ENCODE data around the gene CKMT1A.
"Not testable (repeated sequence)": the region's sequence is repeated elsewhere in the genome, so short reads cannot be mapped to it uniquely, and the experiment has no call there.

Gene CKMT1A

GRCh38 chr15:43693148-43694022 is at the start of gene CKMT1A:
Gene CKMT1A, plus strand, starts transcription at chr15:43693859. Its CDS starts 192 bp downstream, at chr15:43694051.
- not testable (repeated sequence) for DNase-seq (ENCODE audit: low read depth)

- DNase-seq (ENCODE audit: low read depth): no peak
These were observed 44.8 kb upstream of the CKMT1A start, which contains the start of gene CATSPER2 for GRCh38 chr15:43648649-43649429. Gene CATSPER2, minus strand, starts transcription at chr15:43648844. Its CDS starts 783 bp downstream, at chr15:43648061.

GRCh38 chr15:43649430-43649926 is 44.2 kb upstream of the CKMT1A start:
- DNase-seq (ENCODE audit: low read depth): not testable (repeated sequence)

- DNase-seq (ENCODE audit: low read depth): not testable (repeated sequence)
These were observed 33.9 kb upstream of the CKMT1A start for GRCh38 chr15:43659727-43660126.

GRCh38 chr15:43662293-43662692 is 31.4 kb upstream of the CKMT1A start:
- DNase-seq (ENCODE audit: low read depth): not testable (repeated sequence)

- not testable (repeated sequence) for DNase-seq (ENCODE audit: low read depth)
These were observed 30.3 kb upstream of the CKMT1A start for GRCh38 chr15:43663333-43663732.

GRCh38 chr15:43666177-43666576 is 27.5 kb upstream of the CKMT1A start:
- not testable (repeated sequence) for DNase-seq (ENCODE audit: low read depth)

GRCh38 chr15:43674175-43674574 is 19.5 kb upstream of the CKMT1A start:
- DNase-seq (ENCODE audit: low read depth): not testable (repeated sequence)

- DNase-seq (ENCODE audit: low read depth): not testable (repeated sequence)
These were observed 3.9 kb upstream of the CKMT1A start for GRCh38 chr15:43689604-43690301.

DNA sequence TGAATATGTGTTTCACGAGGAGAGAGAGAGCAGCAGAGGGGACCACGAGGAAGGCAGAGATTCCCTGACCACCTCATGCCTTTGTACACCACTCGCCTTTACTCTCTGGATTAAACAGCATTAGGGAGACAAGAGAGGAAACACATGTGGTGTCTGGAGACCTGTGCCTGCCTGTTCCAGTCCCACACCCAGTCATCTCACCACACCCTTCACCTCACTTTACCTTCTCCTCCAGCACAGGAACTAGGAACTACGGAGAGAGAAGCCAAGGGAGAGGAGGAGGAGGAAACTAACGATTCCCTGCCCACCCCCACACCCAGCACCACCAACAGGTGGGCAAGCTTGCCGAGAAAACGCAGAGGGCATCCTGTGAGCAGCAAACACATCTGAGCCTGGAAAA is 980 bp upstream of the CKMT1A start:
- DNase-seq (ENCODE audit: low read depth): not testable (repeated sequence)

DNA sequence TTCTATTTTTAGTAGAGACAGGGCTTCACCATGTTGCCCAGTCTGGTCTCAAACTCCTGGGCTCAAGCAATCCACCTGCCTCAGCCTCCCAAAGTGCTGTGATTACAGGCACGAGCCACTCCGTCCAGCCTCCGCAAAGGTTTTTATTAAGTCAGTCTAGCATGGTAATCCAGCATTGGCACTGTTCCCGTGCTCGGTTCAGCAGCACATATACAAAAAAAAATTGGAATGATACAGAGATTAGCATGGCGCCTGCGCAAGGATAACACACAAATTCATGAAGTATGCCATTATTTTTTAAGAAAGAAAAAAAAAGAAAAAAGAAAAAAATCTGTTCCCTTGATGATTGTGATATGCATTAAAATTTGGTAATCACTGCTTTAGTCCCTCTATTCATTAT is 8.5 kb downstream of the CKMT1A start:
- no peak for DNase-seq (ENCODE audit: low read depth)

DNA sequence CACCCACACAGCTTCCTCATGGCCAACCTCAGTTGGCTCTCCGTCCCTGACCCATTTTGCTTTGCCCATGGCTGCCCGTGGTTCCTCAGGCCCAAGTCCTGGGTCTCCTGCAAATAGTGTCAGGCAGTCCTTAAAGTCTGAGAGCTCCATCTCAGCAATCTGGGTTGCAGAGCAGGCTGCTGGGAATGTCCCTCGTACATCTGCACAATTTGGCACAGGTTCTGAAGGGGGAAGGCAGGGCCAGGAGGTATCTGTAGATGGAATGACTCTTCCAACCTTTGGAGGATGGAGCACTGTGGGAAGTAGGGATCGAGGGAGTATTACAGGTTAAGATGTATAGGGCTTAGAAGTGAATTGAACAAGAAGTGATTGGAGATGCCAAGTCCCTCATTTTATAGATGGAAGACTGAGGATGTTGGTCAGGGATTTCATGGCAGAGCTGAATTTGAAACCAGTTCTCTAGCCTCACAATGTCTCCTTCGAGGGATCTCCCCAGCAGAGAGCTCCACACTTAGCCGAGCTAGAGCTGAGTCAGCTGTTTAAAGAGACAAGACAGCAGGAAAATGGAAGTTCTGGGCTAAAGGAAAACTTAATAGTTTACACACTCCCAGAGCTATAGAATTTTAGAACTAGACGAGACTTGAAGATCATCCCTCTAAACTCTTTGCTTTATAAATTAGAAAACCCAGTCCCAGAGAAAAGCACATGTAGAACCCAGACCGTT is 9.2 kb downstream of the CKMT1A start:
- DNase-seq (ENCODE audit: low read depth): no peak

DNA sequence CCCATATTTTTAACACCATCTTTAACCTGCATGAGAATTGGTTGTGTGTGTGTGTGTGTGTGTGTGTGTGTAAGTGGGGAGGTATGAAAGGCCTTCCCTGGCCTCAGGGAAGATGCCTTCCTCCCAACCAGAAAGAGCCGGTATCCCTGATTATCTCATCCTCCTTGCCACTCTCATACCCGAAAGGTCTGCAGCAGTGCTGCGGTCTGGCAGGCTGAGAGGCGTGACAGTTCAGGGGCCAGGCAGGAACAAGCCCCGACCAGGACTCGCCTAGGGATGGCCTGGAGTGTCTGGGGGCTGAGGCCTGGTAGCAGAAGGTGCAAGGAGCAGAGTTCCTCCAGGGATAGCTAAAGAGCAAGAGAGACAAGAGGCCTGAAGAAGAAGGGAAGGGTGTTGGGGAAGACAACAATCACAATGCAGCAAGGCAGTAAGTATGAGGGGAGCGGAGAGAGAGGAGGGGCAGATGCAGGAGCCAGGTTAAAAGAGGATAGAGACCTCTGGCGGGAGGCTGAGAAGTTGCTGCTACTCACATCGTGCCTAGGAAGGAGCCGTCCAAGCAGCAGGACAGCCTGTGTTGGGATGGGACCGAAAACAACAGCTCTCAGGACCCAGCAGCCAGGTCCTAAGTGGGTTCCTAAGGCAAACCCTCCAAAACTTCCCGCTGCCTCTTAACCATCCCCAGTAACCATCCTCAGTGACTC is 16.9 kb downstream of the CKMT1A start:
- DNase-seq (ENCODE audit: low read depth): not testable (repeated sequence)

DNA sequence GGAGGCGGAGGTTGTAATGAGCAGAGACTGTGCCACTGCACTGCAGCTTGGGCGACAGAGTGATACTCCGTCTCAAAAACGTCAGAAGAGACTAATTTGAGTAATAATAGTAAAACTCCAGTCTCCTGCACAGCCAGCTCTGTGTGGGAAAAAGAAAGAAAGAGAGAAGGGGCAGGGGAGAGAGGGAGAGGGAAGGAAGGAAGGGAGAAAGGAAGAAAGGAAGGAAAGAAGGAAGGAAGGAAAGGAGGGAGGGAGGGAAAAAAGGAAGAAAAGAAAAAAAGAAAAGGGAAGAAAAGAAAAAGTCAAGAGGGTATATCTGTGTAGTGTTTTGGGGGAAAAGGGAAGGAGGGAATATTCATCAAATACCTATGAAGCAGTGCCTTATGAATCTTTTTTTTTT is 29.5 kb downstream of the CKMT1A start:
- no peak for DNase-seq (ENCODE audit: low read depth)

GRCh38 chr15:43726306-43726705 is 32.6 kb downstream of the CKMT1A start:
- not testable (repeated sequence) for DNase-seq (ENCODE audit: low read depth)

DNA sequence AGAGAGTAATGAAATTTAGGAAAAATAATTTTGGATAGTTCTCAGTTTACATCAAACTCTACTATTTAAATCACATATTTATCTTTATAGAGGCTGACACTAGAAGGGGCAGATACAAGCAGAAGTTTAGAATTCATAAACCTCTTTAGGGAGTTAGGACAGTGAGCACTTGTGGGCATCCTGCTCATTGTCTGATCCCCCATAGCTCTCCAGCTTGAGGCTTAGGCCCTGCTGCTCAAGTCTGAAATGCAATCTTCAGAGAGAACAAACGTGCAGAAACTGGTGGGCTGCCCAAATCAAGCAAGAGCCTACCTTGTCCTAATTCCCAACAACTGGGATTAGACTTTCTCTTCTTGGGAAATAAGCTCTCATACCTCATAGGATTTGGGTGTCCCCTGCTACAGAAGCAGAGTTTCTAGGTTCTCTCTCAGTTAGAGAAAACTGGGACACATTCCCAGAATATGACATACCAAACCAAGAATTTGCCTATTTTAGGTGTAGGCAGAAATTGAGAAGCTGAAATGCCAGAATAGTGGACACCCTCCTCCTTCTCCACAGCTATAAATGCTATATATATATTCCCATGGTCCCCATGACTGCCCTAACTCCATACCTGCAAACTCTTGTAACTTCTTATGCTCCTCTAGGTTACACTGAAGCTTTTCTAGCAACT is 34.5 kb downstream of the CKMT1A start:
- peak; percentile 17 for DNase-seq (ENCODE audit: low read depth)

GRCh38 chr15:43735416-43735815 is 41.8 kb downstream of the CKMT1A start:
- no peak for DNase-seq (ENCODE audit: low read depth)

DNA sequence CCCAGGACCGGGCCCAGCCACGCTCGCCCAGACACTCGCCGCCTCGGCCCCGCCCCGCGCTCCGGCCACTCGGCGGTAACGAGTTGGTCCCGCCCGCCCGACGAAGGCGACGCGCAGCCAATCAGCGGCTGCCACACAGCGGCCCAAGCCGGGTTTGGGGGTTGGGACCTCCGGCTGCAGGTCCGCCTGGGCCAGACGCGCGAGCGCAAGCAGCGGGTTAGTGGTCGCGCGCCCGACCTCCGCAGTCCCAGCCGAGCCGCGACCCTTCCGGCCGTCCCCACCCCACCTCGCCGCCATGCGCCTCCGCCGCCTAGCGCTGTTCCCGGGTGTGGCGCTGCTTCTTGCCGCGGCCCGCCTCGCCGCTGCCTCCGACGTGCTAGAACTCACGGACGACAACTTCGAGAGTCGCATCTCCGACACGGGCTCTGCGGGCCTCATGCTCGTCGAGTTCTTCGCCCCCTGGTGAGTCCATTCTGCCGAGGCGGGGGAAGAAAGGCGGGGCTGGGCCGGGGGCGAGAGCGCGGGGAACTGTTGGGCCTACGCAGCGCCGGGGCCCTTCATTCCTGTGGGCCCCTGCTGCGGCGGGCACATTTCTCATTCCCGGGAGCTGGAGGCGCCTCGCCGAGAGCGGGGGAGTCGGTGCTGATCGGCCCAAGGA is 52.7 kb downstream of the CKMT1A start, which contains the start of gene PDIA3:
Gene PDIA3 (plus strand): TSS at position 194 of the 658 bp plus-strand sequence. CDS start 102 bp downstream, at position 296.
- DNase-seq (ENCODE audit: low read depth): peak; percentile 70

- not testable (repeated sequence) for DNase-seq (ENCODE audit: low read depth)
These were observed 53.2 kb downstream of the CKMT1A start for GRCh38 chr15:43746903-43747309.

Measured in GM04504 (cell line).